H1 (cell line): ENCODE data around the gene MAST2. TPM values are rescaled to one million over a fixed set of nuclear protein-coding genes. Genes with fewer than 3 reads are reported as not detected.

Experiments used
- CTCF ChIA-PET: fragments of 300-600 bp; sonication (Branson Sonifier 250); formaldehyde crosslinking; loops from one replicate; lab custom pipeline; 2021; ENCODE audit not compliant: partially characterized antibody; lab: Charles Lee
- POLR2A ChIA-PET: fragments of 300-600 bp; sonication (Branson Sonifier 250); formaldehyde crosslinking; loops from one replicate; lab custom pipeline; 2021; ENCODE audit warnings: inconsistent platforms; ENCODE audit not compliant: partially characterized antibody; lab: Charles Lee
- DNase-seq, 2 experiments: peaks; one replicate each; pipeline versions ENCODE4 v3.0.0 to v3.0.0-alpha.2; 2010 to 2022; ENCODE audit warnings: low spot score in 2 of 2, low read depth in 1 of 2, mixed read lengths in 1 of 2
- FAIRE-seq: peaks from 2 replicates; lab custom pipeline; 2011; peaks lifted over from hg19 to GRCh38; lab: Jason Lieb, UNC
- H2AFZ ChIP-seq: 2 replicates; pipeline ENCODE4 v1.8.1; 2012; ENCODE audit warnings: low read length, inconsistent platforms
- H2AK5ac ChIP-seq: 2 replicates; pipeline ENCODE4 v1.6.1; 2013; ENCODE audit warnings: low read depth, low read length
- H2BK120ac ChIP-seq: replicated peaks from 2 replicates; pipeline ENCODE3; 2013; ENCODE audit warnings: low read depth, low read length, inconsistent platforms
- H2BK12ac ChIP-seq: 2 replicates; pipeline ENCODE4 v1.6.1; 2013; ENCODE audit warnings: low read depth, low read length
- H2BK15ac ChIP-seq: 2 replicates; pipeline ENCODE4 v1.6.1; 2013; ENCODE audit warnings: low read length
- H2BK20ac ChIP-seq: 2 replicates; pipeline ENCODE4 v1.6.1; 2013; ENCODE audit warnings: low read length
- H2BK5ac ChIP-seq: 2 replicates; pipeline ENCODE4 v1.6.1; 2013; ENCODE audit warnings: low read depth, low read length
- H3K14ac ChIP-seq: 2 replicates; pipeline ENCODE4 v1.6.1; 2013; ENCODE audit warnings: inconsistent platforms; ENCODE audit not compliant: insufficient read length
- H3K18ac ChIP-seq: 2 replicates; pipeline ENCODE4 v1.6.1; 2013; ENCODE audit warnings: low read length; ENCODE audit errors: extremely low read depth
- H3K23ac ChIP-seq: 2 replicates; pipeline ENCODE4 v1.6.1; 2013; ENCODE audit warnings: inconsistent platforms; ENCODE audit not compliant: insufficient read length
- H3K23me2 ChIP-seq: 2 replicates; pipeline ENCODE4 v1.6.1; 2013; ENCODE audit warnings: low read depth, low read length
- H3K27ac ChIP-seq: 2 replicates; pipeline ENCODE4 v1.6.1; 2011; ENCODE audit warnings: low read depth, low read length, inconsistent platforms
- H3K27me3 ChIP-seq, 4 experiments: replicated peaks in 1 of 4; 1 replicate in 1 of 4; 2 replicates in 3 of 4; pipeline versions ENCODE4 v1.6.1 to v1.8.1; 2011 to 2013; ENCODE audit warnings: low read length in 3 of 4, mild to moderate bottlenecking in 3 of 4, inconsistent platforms in 2 of 4, mixed read lengths in 2 of 4, moderate library complexity in 1 of 4; ENCODE audit not compliant: control insufficient read depth in 3 of 4, insufficient read depth in 3 of 4; ENCODE audit errors: extremely low read depth in 1 of 4
- H3K36me3 ChIP-seq, 4 experiments: 2 replicates each; pipeline versions ENCODE4 v1.6.1 to v1.8.1; 2011 to 2013; ENCODE audit warnings: mild to moderate bottlenecking in 4 of 4, low read length in 3 of 4, moderate library complexity in 2 of 4, control low read depth in 1 of 4, inconsistent platforms in 1 of 4; ENCODE audit not compliant: insufficient read depth in 4 of 4, control insufficient read depth in 2 of 4
- H3K4ac ChIP-seq: replicated peaks from 2 replicates; pipeline ENCODE3; 2013; ENCODE audit warnings: low read length, low read depth, mixed read lengths, inconsistent platforms; ENCODE audit not compliant: insufficient read length
- H3K4me1 ChIP-seq, 4 experiments: replicated peaks in 1 of 4; 1 replicate in 1 of 4; 2 replicates in 3 of 4; pipeline versions ENCODE4 v1.6.1 to v1.8.1; 2011 to 2013; ENCODE audit warnings: low read length in 3 of 4, inconsistent platforms in 2 of 4, mixed read lengths in 1 of 4; ENCODE audit not compliant: insufficient read depth in 4 of 4, control insufficient read depth in 3 of 4
- H3K4me2 ChIP-seq, 2 experiments: 2 replicates each; pipeline versions ENCODE4 v1.6.1 to v1.8.1; 2011 to 2013; ENCODE audit warnings: low read depth in 2 of 2, low read length in 2 of 2, control low read depth in 1 of 2, inconsistent platforms in 1 of 2, mild to moderate bottlenecking in 1 of 2; ENCODE audit not compliant: insufficient read depth in 1 of 2
- H3K4me3 ChIP-seq, 4 experiments: fragments of 200-600, 300-600 bp in 1 of 4; sonication (generic), shearing (Covaris generic), sonication (Bioruptor Twin) in 1 of 4; 2 replicates each; pipeline versions ENCODE4 v1.5.1 to v1.8.1; 2011 to 2016; ENCODE audit warnings: low read length in 4 of 4, low read depth in 3 of 4, control low read depth in 2 of 4, inconsistent platforms in 2 of 4, mild to moderate bottlenecking in 2 of 4, mixed read lengths in 1 of 4, moderate library complexity in 1 of 4; ENCODE audit not compliant: insufficient read depth in 2 of 4; ENCODE audit errors: extremely low read depth in 1 of 4
- H3K56ac ChIP-seq: replicated peaks from 2 replicates; pipeline ENCODE3; 2013; ENCODE audit warnings: low read depth, mild to moderate bottlenecking, mixed read lengths, low read length, inconsistent platforms; ENCODE audit not compliant: insufficient read length
- H3K79me1 ChIP-seq: 2 replicates; pipeline ENCODE4 v1.6.1; 2013; ENCODE audit warnings: low read depth, low read length, control low read depth
- H3K79me2 ChIP-seq, 2 experiments: 2 replicates each; pipeline versions ENCODE4 v1.6.1 to v1.8.1; 2012 to 2013; ENCODE audit warnings: low read length in 2 of 2, mild to moderate bottlenecking in 2 of 2, inconsistent platforms in 1 of 2; ENCODE audit not compliant: insufficient read depth in 2 of 2, control insufficient read depth in 1 of 2
- H3K9ac ChIP-seq, 4 experiments: replicated peaks in 1 of 4; 1 replicate in 1 of 4; 2 replicates in 3 of 4; pipeline versions ENCODE4 v1.6.1 to v1.8.1; 2011 to 2013; ENCODE audit warnings: low read depth in 3 of 4, low read length in 3 of 4, control low read depth in 2 of 4, mild to moderate bottlenecking in 2 of 4, moderate library complexity in 2 of 4, inconsistent platforms in 1 of 4; ENCODE audit errors: extremely low read depth in 1 of 4
- H3K9me3 ChIP-seq, 2 experiments: 2 replicates each; pipeline versions ENCODE4 v1.6.1 to v1.8.1; 2012 to 2013; ENCODE audit warnings: mild to moderate bottlenecking in 2 of 2, moderate library complexity in 2 of 2, control low read depth in 1 of 2, inconsistent platforms in 1 of 2, low read depth in 1 of 2, low read length in 1 of 2, mixed read lengths in 1 of 2; ENCODE audit not compliant: insufficient read depth in 2 of 2
- H4K20me1 ChIP-seq, 2 experiments: replicated peaks in 1 of 2; 2 replicates each; pipeline versions ENCODE3 to v1.8.1; 2011 to 2013; ENCODE audit warnings: inconsistent platforms in 2 of 2, low read length in 2 of 2, mild to moderate bottlenecking in 1 of 2; ENCODE audit not compliant: insufficient read depth in 2 of 2, control insufficient read depth in 1 of 2
- H4K5ac ChIP-seq: 2 replicates; pipeline ENCODE4 v1.6.1; 2013; ENCODE audit warnings: low read length, low read depth, mixed read lengths, inconsistent platforms; ENCODE audit not compliant: insufficient read length
- H4K8ac ChIP-seq: 2 replicates; pipeline ENCODE4 v1.8.0; 2013; ENCODE audit warnings: mild to moderate bottlenecking, moderate library complexity, low read length, inconsistent platforms; ENCODE audit not compliant: insufficient read depth; ENCODE audit errors: extremely low read depth
- H4K91ac ChIP-seq: replicated peaks from 2 replicates; pipeline ENCODE3; 2013; ENCODE audit warnings: low read length, mixed read lengths, inconsistent platforms; ENCODE audit not compliant: insufficient read length
- ATF3 ChIP-seq: IDR thresholded peaks from 2 replicates; pipeline ENCODE4 v1.6.1; 2011; ENCODE audit warnings: low read depth, mild to moderate bottlenecking, low read length; ENCODE audit not compliant: insufficient read depth
- CREB1 ChIP-seq: IDR thresholded peaks from 2 replicates; pipeline ENCODE4 v1.6.1; 2012; ENCODE audit warnings: inconsistent platforms
- EZH2 ChIP-seq: fragments of 200-600 bp; sonication (generic); IDR thresholded peaks from 2 replicates; pipeline ENCODE4 v1.7.1; 2012; ENCODE audit warnings: low read depth, mild to moderate bottlenecking, moderate library complexity, low read length, inconsistent platforms; ENCODE audit not compliant: severe bottlenecking
- GABPA ChIP-seq: IDR thresholded peaks from 2 replicates; pipeline ENCODE4 v1.6.1; 2011; ENCODE audit warnings: mild to moderate bottlenecking, low read length, moderate library complexity, borderline replicate concordance; ENCODE audit not compliant: insufficient read depth
- JUN ChIP-seq: IDR thresholded peaks from 2 replicates; pipeline ENCODE4 v1.6.1; 2011; ENCODE audit warnings: low read depth, mild to moderate bottlenecking, improper control_type of control experiment, low read length
- KDM1A ChIP-seq: fragments of 200-600, 300-600 bp; sonication (generic); IDR thresholded peaks from 2 replicates; pipeline ENCODE4 v1.7.1; 2016; ENCODE audit warnings: mild to moderate bottlenecking, low read length, borderline replicate concordance
- KDM4A ChIP-seq: IDR thresholded peaks from one replicate; pipeline ENCODE4 v1.7.1; 2012; ENCODE audit warnings: low read depth, mild to moderate bottlenecking, moderate library complexity, low read length, inconsistent platforms; ENCODE audit not compliant: severe bottlenecking
- NANOG ChIP-seq: IDR thresholded peaks from 2 replicates; pipeline ENCODE4 v1.6.1; 2011; ENCODE audit warnings: low read length, low read depth, mild to moderate bottlenecking, inconsistent platforms; ENCODE audit not compliant: insufficient read depth, poor library complexity, severe bottlenecking
- RFX5 ChIP-seq: IDR thresholded peaks from 2 replicates; pipeline ENCODE4 v1.6.1; 2011; ENCODE audit warnings: low read depth, low read length, improper control_type of control experiment, borderline replicate concordance
- RNF2 ChIP-seq: fragments of 200-900, 300-1000 bp; sonication (generic); IDR thresholded peaks from 2 replicates; pipeline ENCODE4 v1.7.1; 2016; ENCODE audit warnings: borderline replicate concordance, low read depth, mild to moderate bottlenecking, antibody characterized with exemption, low read length; ENCODE audit not compliant: poor library complexity, severe bottlenecking; ENCODE audit errors: missing control alignments
- ZNF274 ChIP-seq: IDR thresholded peaks from 2 replicates; pipeline ENCODE4 v1.7.0; 2012; ENCODE audit warnings: low read length, borderline replicate concordance; ENCODE audit errors: extremely low read depth
- polyA plus RNA-seq, 7 experiments: library from polyadenylated mRNA; depleted of rRNA in 3 of 7; stranded (reverse) in 5 of 7; unstranded in 2 of 7; fragments of >200 nt in 5 of 7; fragments of 200-250 nt in 2 of 7; gene quantifications; 1 replicate in 5 of 7; 2 replicates in 1 of 7; 4 replicates in 1 of 7; pipeline versions ENCODE4 v1.2.1 to v1.2.3, GENCODE V29; 2011 to 2013; ENCODE audit warnings: missing spikeins in 2 of 7, mixed read lengths in 2 of 7
- total RNA-seq: library from RNA; stranded (reverse); fragmentation: NEBNext Ultra II Directional; extraction: Animal tissue kit (Norgen Biotek cat#: 25700); gene quantifications from 2 replicates; pipeline ENCODE4 v1.2.1, GENCODE V29; 2021

MAST2 gene
- total and polyA plus RNA-seq, 2 of the 8 experiments (the other 6 are each of a cell fraction or from before 2014, with no cell fraction given) = 20.5 to 35.4 TPM

- Histone ChIP-seq H3K4ac (no peak overlapping the region), H3K79me2 (no peaks in the 10 kb centered on the region), H3K36me3 (no peaks in the 10 kb centered on the region), H3K4me3 (no peak overlapping the region), H2AFZ (no peak overlapping the region), H4K20me1 (no peaks in the 10 kb centered on the region), H3K27ac (no peak overlapping the region), H3K14ac (no peak overlapping the region), H4K8ac (no peak overlapping the region), H2BK120ac (no peak overlapping the region), H2BK20ac (no peak overlapping the region), H3K4me2 (no peak overlapping the region), H3K9ac (no peak overlapping the region), H3K79me1 (no peaks in the 10 kb centered on the region), H3K4me1 (no peaks in the 10 kb centered on the region), H3K23me2 (no peaks in the 10 kb centered on the region), H3K56ac (no peak overlapping the region), H4K91ac (no peak overlapping the region), H3K18ac (no peak overlapping the region), H2BK5ac (no peak overlapping the region), H2BK12ac (no peak overlapping the region), H4K5ac (no peak overlapping the region), H3K27me3 (no peaks in the 10 kb centered on the region), H3K23ac (no peak overlapping the region), H2BK15ac (no peak overlapping the region), H3K9me3 (no peaks in the 10 kb centered on the region), H2AK5ac (no peak overlapping the region)
- DNase-seq (no peak), FAIRE-seq (no peak)
- ChIA-PET CTCF (interaction anchor here (0.6 to 1.7 kb wide), 2 partner anchors 9 to 23 kb away, joined by 3 to 5 read pairs; no protein-coding TSS in a partner anchor), POLR2A (no interaction called here)
- TF ChIP-seq NANOG (no peak), RFX5 (no peak), JUN (no peak), KDM4A (no peak), RNF2 (no peak), KDM1A (no peak), ATF3 (no peak), CREB1 (no peak), ZNF274 (no peak), EZH2 (no peak), GABPA (no peak)
Measured at GRCh38 chr1:45983967-45984366, 180.6 kb downstream of the MAST2 start.
